HepG2 (cell line): ENCODE data around the gene PPP1R18. TPM values are rescaled to one million over a fixed set of nuclear protein-coding genes. Genes with fewer than 3 reads are reported as not detected.

Source experiments
- BORCS8-MEF2B ChIP-seq: sonication (generic); formaldehyde crosslinking; IDR thresholded peaks from 2 replicates; pipeline ENCODE4 v1.8.0; 2022; ENCODE audit warnings: mild to moderate bottlenecking, missing genetic modification reagents
- FOXO1 ChIP-seq: sonication (generic); formaldehyde crosslinking; IDR thresholded peaks from 2 replicates; pipeline ENCODE4 v1.4.0; 2020; ENCODE audit warnings: missing genetic modification reagents
- KAT7 ChIP-seq: IDR thresholded peaks from 2 replicates; pipeline ENCODE4 v1.6.1; 2018; ENCODE audit warnings: borderline replicate concordance, missing compliant biosample characterization
- LCORL ChIP-seq, 2 experiments: fragments of 450-650 bp in 1 of 2; sonication (generic) in 1 of 2; formaldehyde crosslinking in 1 of 2; IDR thresholded peaks; 2 replicates each; pipeline versions ENCODE4 v1.5.0 to v1.6.1; 2017 to 2020; ENCODE audit warnings: antibody characterized with exemption in 1 of 2, missing genetic modification reagents in 1 of 2
- MYNN ChIP-seq: sonication (generic); formaldehyde crosslinking; IDR thresholded peaks from 2 replicates; pipeline ENCODE4 v1.4.0; 2020; ENCODE audit warnings: mild to moderate bottlenecking, low read depth, missing genetic modification reagents
- PRPF4 ChIP-seq: fragments of 200-400 bp; formaldehyde crosslinking; IDR thresholded peaks from 2 replicates; pipeline ENCODE4 v1.6.1; 2016; ENCODE audit warnings: low read length, low read depth; ENCODE audit not compliant: poor library complexity, severe bottlenecking
- SCMH1 ChIP-seq: sonication (generic); formaldehyde crosslinking; IDR thresholded peaks from 2 replicates; pipeline ENCODE4 v1.9.0; 2021; ENCODE audit warnings: missing genetic modification reagents, mild to moderate bottlenecking, borderline replicate concordance
- YEATS4 ChIP-seq: sonication (generic); formaldehyde crosslinking; IDR thresholded peaks from 2 replicates; pipeline ENCODE4 v1.4.0; 2020; ENCODE audit warnings: missing genetic modification reagents, borderline replicate concordance
- ZNF232 ChIP-seq: sonication (generic); formaldehyde crosslinking; IDR thresholded peaks from 2 replicates; pipeline ENCODE4 v1.4.0; 2020; ENCODE audit warnings: missing genetic modification reagents, borderline replicate concordance
- ZNF331 ChIP-seq: sonication (generic); formaldehyde crosslinking; IDR thresholded peaks from 2 replicates; pipeline ENCODE4 v1.4.0; 2020; ENCODE audit warnings: missing genetic modification reagents
- ZNF563 ChIP-seq: sonication (generic); formaldehyde crosslinking; IDR thresholded peaks from 2 replicates; pipeline ENCODE4 v1.8.0; 2022; ENCODE audit warnings: mild to moderate bottlenecking, moderate library complexity, missing genetic modification reagents
- ZNF781 ChIP-seq: sonication (generic); formaldehyde crosslinking; IDR thresholded peaks from 2 replicates; pipeline ENCODE4 v1.5.1; 2020; ENCODE audit warnings: borderline replicate concordance, mild to moderate bottlenecking, missing genetic modification reagents; ENCODE audit errors: not compliant biosample characterization
- polyA plus RNA-seq, 8 experiments: library from polyadenylated mRNA; depleted of rRNA in 3 of 8; stranded (reverse) in 7 of 8; unstranded in 1 of 8; fragments of >200 nt; fragmentation: Illumina TruSeq in 4 of 8; extraction: Trizol in 4 of 8; gene quantifications; 2 replicates each; pipeline versions ENCODE4 v1.2.1 to v1.2.3, GENCODE V29; 2011 to 2016; ENCODE audit warnings: low read depth in 4 of 8, missing spikeins in 1 of 8, mixed read lengths in 1 of 8; ENCODE audit not compliant: insufficient read depth in 1 of 8
- total RNA-seq, 5 experiments: library from RNA; depleted of rRNA; stranded (reverse); fragments of >200 nt; fragmentation: Illumina TruSeq; extraction: Trizol; gene quantifications; 2 replicates each; pipeline ENCODE4 v1.2.3, GENCODE V29; 2016; ENCODE audit warnings: low read depth in 1 of 5
- TF ChIP-seq, protein P1 (sequence below): sonication (generic); formaldehyde crosslinking; IDR thresholded peaks from 2 replicates; pipeline ENCODE4 v1.4.0; 2020; ENCODE audit warnings: missing genetic modification reagents
- TF ChIP-seq, protein P2 (sequence below): sonication (generic); formaldehyde crosslinking; IDR thresholded peaks from 2 replicates; pipeline ENCODE4 v1.4.0; 2020; ENCODE audit warnings: missing genetic modification reagents
- TF ChIP-seq, protein P3 (sequence below): IDR thresholded peaks from 2 replicates; pipeline ENCODE4 v1.6.1; 2016; ENCODE audit warnings: control low read depth

The PPP1R18 gene
- total and polyA plus RNA-seq, 2 of the 13 experiments (the other 11 are each of a cell fraction or from before 2014, with no cell fraction given) = 4.9 to 9.2 TPM

DNA sequence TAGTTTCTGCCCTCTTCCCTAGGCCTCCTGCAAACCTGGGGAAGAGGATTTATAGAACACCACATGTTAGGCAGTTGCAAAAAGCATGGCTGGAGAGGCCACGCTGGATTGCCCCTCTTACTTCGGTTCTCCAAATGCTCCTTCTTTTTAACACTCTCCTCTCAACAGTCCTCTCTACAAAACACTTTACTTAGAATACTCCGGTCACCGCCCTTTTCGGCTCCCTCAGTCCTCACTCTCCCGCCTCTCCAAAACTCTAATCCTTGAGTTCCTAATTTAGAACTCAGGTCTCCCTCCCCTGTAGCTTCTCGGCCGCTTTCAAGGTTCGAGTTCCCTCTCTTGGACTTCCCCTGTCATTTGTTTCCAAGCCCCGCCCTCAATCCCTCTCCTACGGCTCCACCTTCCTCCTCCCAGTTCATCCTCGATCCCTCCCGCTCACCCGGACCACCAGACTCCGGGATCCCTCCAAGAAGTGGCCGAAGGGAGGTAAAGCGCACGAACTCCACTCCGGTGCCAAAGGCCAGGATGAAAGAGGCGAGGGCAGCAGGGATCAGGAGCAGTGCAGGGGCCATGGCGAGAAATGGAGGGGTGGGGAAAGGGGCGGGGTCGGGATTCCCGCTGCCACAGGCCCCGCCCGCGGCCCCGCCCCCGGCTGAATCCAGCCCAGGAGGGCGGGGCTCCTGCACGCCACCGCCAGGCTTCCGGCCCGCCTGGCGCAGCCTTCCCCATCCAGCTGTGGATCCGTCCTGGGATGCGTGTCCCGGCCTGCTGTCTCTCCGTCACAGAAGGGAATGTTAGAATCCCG lies 4.2 kb upstream of the PPP1R18 start, which contains the start of gene NRM (continued):
- TF ChIP-seq, protein P1, sequence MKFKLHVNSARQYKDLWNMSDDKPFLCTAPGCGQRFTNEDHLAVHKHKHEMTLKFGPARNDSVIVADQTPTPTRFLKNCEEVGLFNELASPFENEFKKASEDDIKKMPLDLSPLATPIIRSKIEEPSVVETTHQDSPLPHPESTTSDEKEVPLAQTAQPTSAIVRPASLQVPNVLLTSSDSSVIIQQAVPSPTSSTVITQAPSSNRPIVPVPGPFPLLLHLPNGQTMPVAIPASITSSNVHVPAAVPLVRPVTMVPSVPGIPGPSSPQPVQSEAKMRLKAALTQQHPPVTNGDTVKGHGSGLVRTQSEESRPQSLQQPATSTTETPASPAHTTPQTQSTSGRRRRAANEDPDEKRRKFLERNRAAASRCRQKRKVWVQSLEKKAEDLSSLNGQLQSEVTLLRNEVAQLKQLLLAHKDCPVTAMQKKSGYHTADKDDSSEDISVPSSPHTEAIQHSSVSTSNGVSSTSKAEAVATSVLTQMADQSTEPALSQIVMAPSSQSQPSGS (CRISPR knock-in tag) = no peak
- TF ChIP-seq, protein P2, sequence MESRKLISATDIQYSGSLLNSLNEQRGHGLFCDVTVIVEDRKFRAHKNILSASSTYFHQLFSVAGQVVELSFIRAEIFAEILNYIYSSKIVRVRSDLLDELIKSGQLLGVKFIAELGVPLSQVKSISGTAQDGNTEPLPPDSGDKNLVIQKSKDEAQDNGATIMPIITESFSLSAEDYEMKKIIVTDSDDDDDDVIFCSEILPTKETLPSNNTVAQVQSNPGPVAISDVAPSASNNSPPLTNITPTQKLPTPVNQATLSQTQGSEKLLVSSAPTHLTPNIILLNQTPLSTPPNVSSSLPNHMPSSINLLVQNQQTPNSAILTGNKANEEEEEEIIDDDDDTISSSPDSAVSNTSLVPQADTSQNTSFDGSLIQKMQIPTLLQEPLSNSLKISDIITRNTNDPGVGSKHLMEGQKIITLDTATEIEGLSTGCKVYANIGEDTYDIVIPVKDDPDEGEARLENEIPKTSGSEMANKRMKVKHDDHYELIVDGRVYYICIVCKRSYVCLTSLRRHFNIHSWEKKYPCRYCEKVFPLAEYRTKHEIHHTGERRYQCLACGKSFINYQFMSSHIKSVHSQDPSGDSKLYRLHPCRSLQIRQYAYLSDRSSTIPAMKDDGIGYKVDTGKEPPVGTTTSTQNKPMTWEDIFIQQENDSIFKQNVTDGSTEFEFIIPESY (CRISPR knock-in tag) = no peak; the same call in 1 of the 2 replicates
- peak; percentile 88; the same call in 1 of the 2 replicates for TF ChIP-seq ZNF563
- TF ChIP-seq SCMH1 (CRISPR knock-in tag) = no peak
- TF ChIP-seq BORCS8-MEF2B (CRISPR knock-in tag) = peak; percentile 57; the same call in 1 of the 2 replicates
- 0 out of 2 replicates have a peak, but pooled peaks have one; percentile 5 for TF ChIP-seq FOXO1
- TF ChIP-seq PRPF4 = no peak
- peak; percentile 74; the same call in 1 of the 2 replicates for TF ChIP-seq YEATS4
- TF ChIP-seq ZNF781 (CRISPR knock-in tag) = no peak
- peak; percentile 83 for TF ChIP-seq ZNF331 (CRISPR knock-in tag)
- TF ChIP-seq MYNN (CRISPR knock-in tag) = no peak
- TF ChIP-seq, protein P3, sequence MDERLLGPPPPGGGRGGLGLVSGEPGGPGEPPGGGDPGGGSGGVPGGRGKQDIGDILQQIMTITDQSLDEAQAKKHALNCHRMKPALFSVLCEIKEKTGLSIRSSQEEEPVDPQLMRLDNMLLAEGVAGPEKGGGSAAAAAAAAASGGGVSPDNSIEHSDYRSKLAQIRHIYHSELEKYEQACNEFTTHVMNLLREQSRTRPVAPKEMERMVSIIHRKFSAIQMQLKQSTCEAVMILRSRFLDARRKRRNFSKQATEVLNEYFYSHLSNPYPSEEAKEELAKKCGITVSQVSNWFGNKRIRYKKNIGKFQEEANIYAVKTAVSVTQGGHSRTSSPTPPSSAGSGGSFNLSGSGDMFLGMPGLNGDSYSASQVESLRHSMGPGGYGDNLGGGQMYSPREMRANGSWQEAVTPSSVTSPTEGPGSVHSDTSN (CRISPR knock-in tag) = no peak
- 0 out of 2 replicates have a peak, but pooled peaks have one; percentile 13 for TF ChIP-seq KAT7 (CRISPR knock-in tag)
- no peak for TF ChIP-seq ZNF232 (CRISPR knock-in tag)
- no peak for TF ChIP-seq LCORL (IDR thresholded peaks at IDR 0.05)
- TF ChIP-seq LCORL (CRISPR knock-in tag; IDR thresholded peaks at IDR 0.05) = peak; percentile 53; the same call in 1 of the 2 replicates
